ENCODE results near the gene KRTAP10-11. TPM values are rescaled to one million over a fixed set of nuclear protein-coding genes. Genes with fewer than 3 reads are reported as not detected.
"Not testable (repeated sequence)": the region's sequence is repeated elsewhere in the genome, so short reads cannot be mapped to it uniquely, and the experiment has no call there.

The KRTAP10-11 gene
- total RNA-seq, 4 donors from 2014 or later: not detected

GRCh38 chr21:44609193-44609592, 37.0 kb upstream of the KRTAP10-11 start:
- Histone ChIP-seq H3K4me1 (no peaks in the 10 kb centered on the region), H3K4me3 (no peak overlapping the region), H3K27me3 (no peaks in the 10 kb centered on the region), H3K36me3 (no peaks in the 10 kb centered on the region), H3K27ac (no peak overlapping the region), H3K9me3 (peaks cover 0 to 2% of the 10 kb centered on the region in 2 donors)
- TF ChIP-seq CTCF (IDR thresholded peaks at IDR 0.05) (no peak), POLR2A (IDR thresholded peaks at IDR 0.05) (no peak)
- intact Hi-C loops (cut with DNase I; ENCODE audit: low total_unique reads): no loop called here
- no peak for DNase-seq

- H3K4me3 ChIP-seq; intact Hi-C loops (cut with DNase I; ENCODE audit: low total_unique reads); H3K36me3 ChIP-seq; H3K27me3 ChIP-seq; DNase-seq; H3K9me3 ChIP-seq; H3K4me1 ChIP-seq; H3K27ac ChIP-seq: not testable (repeated sequence)
These were observed 35.9 kb upstream of the KRTAP10-11 start for GRCh38 chr21:44610157-44610843.

- H3K4me1 ChIP-seq: no peaks in the 10 kb centered on the region
- no peak for DNase-seq
- peaks cover 0 to 2% of the 10 kb centered on the region in 2 donors for H3K9me3 ChIP-seq
- H3K27me3 ChIP-seq: no peaks in the 10 kb centered on the region
- intact Hi-C loops (cut with DNase I; ENCODE audit: low total_unique reads): no loop called here
- H3K27ac ChIP-seq: no peak overlapping the region
- H3K4me3 ChIP-seq: no peak overlapping the region
- no peak for TF ChIP-seq CTCF (IDR thresholded peaks at IDR 0.05)
- no peak for TF ChIP-seq POLR2A (IDR thresholded peaks at IDR 0.05)
- H3K36me3 ChIP-seq: no peaks in the 10 kb centered on the region
These were observed 34.7 kb upstream of the KRTAP10-11 start for GRCh38 chr21:44611551-44611950.

GRCh38 chr21:44612029-44612486, 34.2 kb upstream of the KRTAP10-11 start, which contains the start of gene KRTAP10-8:
Gene KRTAP10-8 (plus strand): TSS chr21:44612079. CDS start chr21:44612101, 22 bp downstream.
- peaks cover 0 to 2% of the 10 kb centered on the region in 2 donors for H3K9me3 ChIP-seq
- no peaks in the 10 kb centered on the region for H3K4me1 ChIP-seq
- H3K27ac ChIP-seq: no peak within 1 kb of the TSS
- H3K27me3 ChIP-seq: no peaks in the 10 kb centered on the region
- H3K4me3 ChIP-seq: no peak within 1 kb of the TSS
- intact Hi-C loops (cut with DNase I; ENCODE audit: low total_unique reads): no loop called here
- H3K36me3 ChIP-seq: no peaks in the 10 kb centered on the region
- TF ChIP-seq POLR2A (IDR thresholded peaks at IDR 0.05): no peak
- no peak for TF ChIP-seq CTCF (IDR thresholded peaks at IDR 0.05)
- DNase-seq: no peak

- DNase-seq: no peak
These were observed 33.5 kb upstream of the KRTAP10-11 start for GRCh38 chr21:44612669-44613229.

More at GRCh38 chr21:44612669-44613229, 33.5 kb upstream of the KRTAP10-11 start:
- intact Hi-C loops (cut with DNase I; ENCODE audit: low total_unique reads): no loop called here
- H3K27me3 ChIP-seq: no peaks in the 10 kb centered on the region
- H3K9me3 ChIP-seq: peaks cover 0 to 2% of the 10 kb centered on the region in 2 donors
- no peak overlapping the region for H3K27ac ChIP-seq
- no peaks in the 10 kb centered on the region for H3K4me1 ChIP-seq
- no peak overlapping the region for H3K4me3 ChIP-seq
- TF ChIP-seq POLR2A (IDR thresholded peaks at IDR 0.05) (no peak), CTCF (IDR thresholded peaks at IDR 0.05) (no peak)
- no peaks in the 10 kb centered on the region for H3K36me3 ChIP-seq
